HepG2 (cell line): ENCODE measurements around the gene AFF2.

Experiments
- EP300 ChIP-seq, 3 experiments: sonication (generic) in 1 of 3; formaldehyde crosslinking in 1 of 3; IDR thresholded peaks; 2 replicates each; pipeline versions ENCODE4 v1.5.1 to v1.6.1; 2011 to 2020; ENCODE audit warnings: low read depth in 2 of 3, low read length in 2 of 3, borderline replicate concordance in 1 of 3, improper control_type of control experiment in 1 of 3, mild to moderate bottlenecking in 1 of 3, missing genetic modification reagents in 1 of 3, moderate library complexity in 1 of 3
- EZH2 ChIP-seq: conservative IDR thresholded peaks from 2 replicates; pipeline ENCODE4 v1.6.1; 2012; ENCODE audit warnings: mild to moderate bottlenecking, low read depth, low read length, moderate library complexity
- STAT5B ChIP-seq: sonication (generic); formaldehyde crosslinking; IDR thresholded peaks from 2 replicates; pipeline ENCODE4 v1.4.0; 2020; ENCODE audit warnings: missing genetic modification reagents
- ZFP36L1 ChIP-seq: sonication (generic); formaldehyde crosslinking; IDR thresholded peaks from 2 replicates; pipeline ENCODE4 v1.8.0; 2022; ENCODE audit warnings: mild to moderate bottlenecking, missing genetic modification reagents, moderate library complexity
- TF ChIP-seq, protein P1 (sequence below): sonication (generic); formaldehyde crosslinking; IDR thresholded peaks from 2 replicates; pipeline ENCODE4 v1.5.0; 2020; ENCODE audit warnings: mild to moderate bottlenecking, missing genetic modification reagents, moderate library complexity

DNA sequence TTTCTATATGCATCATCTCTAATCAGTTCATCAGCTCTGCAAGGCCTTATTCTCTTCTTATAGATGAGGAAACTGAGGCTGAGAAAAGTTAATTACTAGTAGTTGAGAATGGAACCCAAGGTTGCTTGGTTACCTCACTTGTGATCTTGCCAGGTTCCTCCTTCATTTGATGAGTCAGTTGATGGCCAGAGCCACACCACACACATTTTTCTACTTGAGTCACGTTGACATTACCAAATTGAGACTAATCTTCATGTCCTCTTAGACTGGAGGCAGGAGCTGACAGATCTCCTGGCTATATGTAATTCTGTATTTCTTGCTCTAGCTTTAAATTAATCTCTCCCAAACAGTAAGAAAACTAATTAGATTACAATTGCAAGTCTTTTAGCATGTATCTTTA, 428.4 kb downstream of the AFF2 start:
- TF ChIP-seq STAT5B (CRISPR knock-in tag) = no peak
- no peak for TF ChIP-seq EZH2
- TF ChIP-seq, protein P1, sequence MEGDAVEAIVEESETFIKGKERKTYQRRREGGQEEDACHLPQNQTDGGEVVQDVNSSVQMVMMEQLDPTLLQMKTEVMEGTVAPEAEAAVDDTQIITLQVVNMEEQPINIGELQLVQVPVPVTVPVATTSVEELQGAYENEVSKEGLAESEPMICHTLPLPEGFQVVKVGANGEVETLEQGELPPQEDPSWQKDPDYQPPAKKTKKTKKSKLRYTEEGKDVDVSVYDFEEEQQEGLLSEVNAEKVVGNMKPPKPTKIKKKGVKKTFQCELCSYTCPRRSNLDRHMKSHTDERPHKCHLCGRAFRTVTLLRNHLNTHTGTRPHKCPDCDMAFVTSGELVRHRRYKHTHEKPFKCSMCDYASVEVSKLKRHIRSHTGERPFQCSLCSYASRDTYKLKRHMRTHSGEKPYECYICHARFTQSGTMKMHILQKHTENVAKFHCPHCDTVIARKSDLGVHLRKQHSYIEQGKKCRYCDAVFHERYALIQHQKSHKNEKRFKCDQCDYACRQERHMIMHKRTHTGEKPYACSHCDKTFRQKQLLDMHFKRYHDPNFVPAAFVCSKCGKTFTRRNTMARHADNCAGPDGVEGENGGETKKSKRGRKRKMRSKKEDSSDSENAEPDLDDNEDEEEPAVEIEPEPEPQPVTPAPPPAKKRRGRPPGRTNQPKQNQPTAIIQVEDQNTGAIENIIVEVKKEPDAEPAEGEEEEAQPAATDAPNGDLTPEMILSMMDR (CRISPR knock-in tag) = no peak
- TF ChIP-seq ZFP36L1 (CRISPR knock-in tag) = no peak
- TF ChIP-seq EP300 (IDR thresholded peaks at IDR 0.05; ENCODE audit: low read depth in 2 of 2, low read length in 2 of 2) = no peak
- no peak for TF ChIP-seq EP300 (CRISPR knock-in tag; IDR thresholded peaks at IDR 0.05; ENCODE audit: borderline replicate concordance)
